Measurements from ENCODE around the gene PCDHA10. TPM values are rescaled to one million over a fixed set of nuclear protein-coding genes. Genes with fewer than 3 reads are reported as not detected.

Gene PCDHA10
- total and polyA plus RNA-seq, 2 of the 13 experiments (the other 11 are each of a cell fraction or from before 2014, with no cell fraction given): 0.01 to 0.02 TPM

DNA sequence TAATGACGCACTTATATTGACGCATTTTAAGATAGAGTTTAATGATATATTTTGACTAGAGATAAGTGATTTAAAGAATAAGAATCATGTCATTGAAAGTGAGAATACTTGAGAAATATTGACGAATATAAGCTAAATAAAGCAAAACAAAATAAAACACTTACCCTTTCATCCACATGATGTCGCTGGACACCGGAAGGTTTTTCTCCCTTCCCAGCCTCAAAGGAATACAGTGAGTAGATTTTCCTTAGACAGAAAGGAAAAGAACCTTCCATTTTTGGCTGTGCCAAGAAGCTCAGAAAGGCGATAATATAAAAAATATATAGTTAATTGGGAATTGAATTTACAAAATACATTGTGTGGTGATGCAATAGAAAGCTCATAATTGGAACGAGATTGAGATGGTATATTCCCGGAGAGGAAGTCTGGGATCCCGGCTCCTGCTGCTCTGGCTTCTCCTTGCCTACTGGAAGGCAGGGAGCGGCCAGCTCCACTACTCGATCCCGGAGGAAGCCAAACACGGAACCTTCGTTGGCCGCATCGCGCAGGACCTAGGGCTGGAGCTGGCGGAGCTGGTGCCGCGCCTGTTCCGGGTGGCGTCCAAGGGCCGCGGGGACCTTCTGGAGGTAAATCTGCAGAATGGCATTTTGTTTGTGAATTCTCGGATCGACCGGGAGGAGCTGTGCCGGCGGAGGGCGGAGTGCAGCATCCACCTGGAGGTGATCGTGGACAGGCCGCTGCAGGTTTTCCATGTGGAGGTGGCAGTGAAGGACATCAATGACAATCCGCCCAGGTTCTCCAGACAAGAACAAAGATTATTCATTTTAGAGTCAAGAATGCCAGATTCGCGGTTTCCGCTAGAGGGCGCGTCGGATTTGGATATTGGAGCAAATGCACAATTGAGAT, 34.1 kb upstream of the PCDHA10 start, which contains the start of gene PCDHA5:
TSS of gene PCDHA5 (plus strand) at position 239 of the 906 bp plus-strand sequence.
- no peaks in the 10 kb centered on the region; a peak in 1 of 5 replicates for H3K27me3 ChIP-seq (ENCODE audit: control insufficient read depth in 1 of 2, insufficient read depth in 2 of 2, low read length in 2 of 2)
- no peak within 1 kb of the TSS for H3K4me2 ChIP-seq (ENCODE audit: low read depth, low read length)
- no peaks in the 10 kb centered on the region for H3K36me3 ChIP-seq (replicated peaks in 1 of 2; ENCODE audit: control insufficient read depth in 1 of 2, insufficient read depth in 2 of 2, low read length in 2 of 2)
- intact Hi-C loops (cut with micrococcal nuclease; ENCODE audit: unreplicated experiment) (no loop called here), in situ Hi-C loops (cut with HindIII; ENCODE audit: extremely low pct_ligation_motif_present, low pct_unique_long_range_greater_than_20kb) (no loop called here)
- no peaks in the 10 kb centered on the region for H3K9me3 ChIP-seq (ENCODE audit: low read length)
- TF ChIP-seq TBX2 (CRISPR knock-in tag; IDR thresholded peaks at IDR 0.05; ENCODE audit: borderline replicate concordance) (no peak), ZNF879 (CRISPR knock-in tag; IDR thresholded peaks at IDR 0.05) (no peak)
- TF ChIP-seq, protein P1, sequence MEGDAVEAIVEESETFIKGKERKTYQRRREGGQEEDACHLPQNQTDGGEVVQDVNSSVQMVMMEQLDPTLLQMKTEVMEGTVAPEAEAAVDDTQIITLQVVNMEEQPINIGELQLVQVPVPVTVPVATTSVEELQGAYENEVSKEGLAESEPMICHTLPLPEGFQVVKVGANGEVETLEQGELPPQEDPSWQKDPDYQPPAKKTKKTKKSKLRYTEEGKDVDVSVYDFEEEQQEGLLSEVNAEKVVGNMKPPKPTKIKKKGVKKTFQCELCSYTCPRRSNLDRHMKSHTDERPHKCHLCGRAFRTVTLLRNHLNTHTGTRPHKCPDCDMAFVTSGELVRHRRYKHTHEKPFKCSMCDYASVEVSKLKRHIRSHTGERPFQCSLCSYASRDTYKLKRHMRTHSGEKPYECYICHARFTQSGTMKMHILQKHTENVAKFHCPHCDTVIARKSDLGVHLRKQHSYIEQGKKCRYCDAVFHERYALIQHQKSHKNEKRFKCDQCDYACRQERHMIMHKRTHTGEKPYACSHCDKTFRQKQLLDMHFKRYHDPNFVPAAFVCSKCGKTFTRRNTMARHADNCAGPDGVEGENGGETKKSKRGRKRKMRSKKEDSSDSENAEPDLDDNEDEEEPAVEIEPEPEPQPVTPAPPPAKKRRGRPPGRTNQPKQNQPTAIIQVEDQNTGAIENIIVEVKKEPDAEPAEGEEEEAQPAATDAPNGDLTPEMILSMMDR (CRISPR knock-in tag; IDR thresholded peaks at IDR 0.05): peak; percentile 56
- no peak within 1 kb of the TSS for H3K4me3 ChIP-seq (replicated peaks in 1 of 3; ENCODE audit: insufficient read depth in 1 of 3, low read depth in 2 of 3, low read length in 3 of 3)
- ATAC-seq: no peak
- ChIA-PET CTCF (ENCODE audit: low intra/inter-chr PET ratio, low total read pairs) (no interaction called here), POLR2A (no interaction called here)
- no peak within 1 kb of the TSS for H3K9ac ChIP-seq (ENCODE audit: insufficient read depth, low read depth, low read length)
- BruUV-seq (replicated peaks): no TSS peak
- peak; percentile 12 for DNase-seq (ENCODE audit: low spot score)
- H4K20me1 ChIP-seq (ENCODE audit: insufficient read depth, low read length): no peaks in the 10 kb centered on the region
- no peaks in the 10 kb centered on the region for H3K4me1 ChIP-seq (ENCODE audit: insufficient read depth, low read length)
- no peak within 1 kb of the TSS for H2AFZ ChIP-seq (ENCODE audit: low read length)
- no peak for FAIRE-seq
- 49% methylated on average over 30 of the region's 39 CpGs for WGBS (ENCODE audit: low lambda C conversion rate)
- H3K79me2 ChIP-seq (ENCODE audit: insufficient read depth, low read length): no peaks in the 10 kb centered on the region
- H3K27ac ChIP-seq (ENCODE audit: extremely low read length, insufficient read depth, low read length): no peak within 1 kb of the TSS

DNA sequence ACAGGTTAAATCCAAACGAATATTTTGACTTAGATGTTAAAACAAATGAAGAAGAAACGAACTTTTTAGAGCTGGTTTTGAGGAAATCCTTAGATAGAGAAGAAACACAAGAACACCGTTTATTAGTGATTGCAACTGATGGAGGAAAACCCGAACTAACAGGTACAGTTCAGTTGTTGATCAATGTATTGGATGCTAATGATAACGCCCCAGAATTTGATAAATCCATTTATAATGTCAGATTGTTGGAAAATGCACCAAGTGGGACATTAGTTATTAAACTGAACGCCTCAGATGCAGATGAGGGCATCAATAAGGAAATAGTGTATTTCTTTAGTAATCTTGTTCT, 33.4 kb upstream of the PCDHA10 start:
- H3K27ac ChIP-seq (ENCODE audit: extremely low read length, insufficient read depth, low read length): no peak overlapping the region
- no peaks in the 10 kb centered on the region for H3K79me2 ChIP-seq (ENCODE audit: insufficient read depth, low read length)
- 20% methylated on average over 6 of the region's 6 CpGs for WGBS (ENCODE audit: low lambda C conversion rate)
- DNase-seq (ENCODE audit: low spot score): no peak
- peak; percentile 30 for FAIRE-seq
- intact Hi-C loops (cut with micrococcal nuclease; ENCODE audit: unreplicated experiment) (no loop called here), in situ Hi-C loops (cut with HindIII; ENCODE audit: extremely low pct_ligation_motif_present, low pct_unique_long_range_greater_than_20kb) (no loop called here)
- no peak overlapping the region for H3K4me3 ChIP-seq (replicated peaks in 1 of 3; ENCODE audit: insufficient read depth in 1 of 3, low read depth in 2 of 3, low read length in 3 of 3)
- POLR2A ChIA-PET: no interaction called here
- no TSS peak for BruUV-seq (replicated peaks)
- H3K36me3 ChIP-seq (replicated peaks in 1 of 2; ENCODE audit: control insufficient read depth in 1 of 2, insufficient read depth in 2 of 2, low read length in 2 of 2): no peaks in the 10 kb centered on the region
- CTCF ChIA-PET (ENCODE audit: low intra/inter-chr PET ratio, low total read pairs): no interaction called here
- no peak for ATAC-seq
- no peaks in the 10 kb centered on the region; a peak in 1 of 5 replicates for H3K27me3 ChIP-seq (ENCODE audit: control insufficient read depth in 1 of 2, insufficient read depth in 2 of 2, low read length in 2 of 2)
- no peak overlapping the region for H3K4me2 ChIP-seq (ENCODE audit: low read depth, low read length)
- no peaks in the 10 kb centered on the region for H3K4me1 ChIP-seq (ENCODE audit: insufficient read depth, low read length)
- H2AFZ ChIP-seq (ENCODE audit: low read length): no peak overlapping the region
- no peaks in the 10 kb centered on the region for H4K20me1 ChIP-seq (ENCODE audit: insufficient read depth, low read length)
- no peak overlapping the region for H3K9ac ChIP-seq (ENCODE audit: insufficient read depth, low read depth, low read length)
- H3K9me3 ChIP-seq (ENCODE audit: low read length): no peaks in the 10 kb centered on the region
- TF ChIP-seq, protein P2, sequence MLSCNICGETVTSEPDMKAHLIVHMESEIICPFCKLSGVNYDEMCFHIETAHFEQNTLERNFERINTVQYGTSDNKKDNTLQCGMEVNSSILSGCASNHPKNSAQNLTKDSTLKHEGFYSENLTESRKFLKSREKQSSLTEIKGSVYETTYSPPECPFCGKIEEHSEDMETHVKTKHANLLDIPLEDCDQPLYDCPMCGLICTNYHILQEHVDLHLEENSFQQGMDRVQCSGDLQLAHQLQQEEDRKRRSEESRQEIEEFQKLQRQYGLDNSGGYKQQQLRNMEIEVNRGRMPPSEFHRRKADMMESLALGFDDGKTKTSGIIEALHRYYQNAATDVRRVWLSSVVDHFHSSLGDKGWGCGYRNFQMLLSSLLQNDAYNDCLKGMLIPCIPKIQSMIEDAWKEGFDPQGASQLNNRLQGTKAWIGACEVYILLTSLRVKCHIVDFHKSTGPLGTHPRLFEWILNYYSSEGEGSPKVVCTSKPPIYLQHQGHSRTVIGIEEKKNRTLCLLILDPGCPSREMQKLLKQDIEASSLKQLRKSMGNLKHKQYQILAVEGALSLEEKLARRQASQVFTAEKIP (CRISPR knock-in tag; IDR thresholded peaks at IDR 0.05; ENCODE audit: borderline replicate concordance): no peak
- no peak for TF ChIP-seq GZF1 (CRISPR knock-in tag; IDR thresholded peaks at IDR 0.05)
- no peak for TF ChIP-seq ZNF343 (CRISPR knock-in tag; IDR thresholded peaks at IDR 0.05)
- TF ChIP-seq, protein P3, sequence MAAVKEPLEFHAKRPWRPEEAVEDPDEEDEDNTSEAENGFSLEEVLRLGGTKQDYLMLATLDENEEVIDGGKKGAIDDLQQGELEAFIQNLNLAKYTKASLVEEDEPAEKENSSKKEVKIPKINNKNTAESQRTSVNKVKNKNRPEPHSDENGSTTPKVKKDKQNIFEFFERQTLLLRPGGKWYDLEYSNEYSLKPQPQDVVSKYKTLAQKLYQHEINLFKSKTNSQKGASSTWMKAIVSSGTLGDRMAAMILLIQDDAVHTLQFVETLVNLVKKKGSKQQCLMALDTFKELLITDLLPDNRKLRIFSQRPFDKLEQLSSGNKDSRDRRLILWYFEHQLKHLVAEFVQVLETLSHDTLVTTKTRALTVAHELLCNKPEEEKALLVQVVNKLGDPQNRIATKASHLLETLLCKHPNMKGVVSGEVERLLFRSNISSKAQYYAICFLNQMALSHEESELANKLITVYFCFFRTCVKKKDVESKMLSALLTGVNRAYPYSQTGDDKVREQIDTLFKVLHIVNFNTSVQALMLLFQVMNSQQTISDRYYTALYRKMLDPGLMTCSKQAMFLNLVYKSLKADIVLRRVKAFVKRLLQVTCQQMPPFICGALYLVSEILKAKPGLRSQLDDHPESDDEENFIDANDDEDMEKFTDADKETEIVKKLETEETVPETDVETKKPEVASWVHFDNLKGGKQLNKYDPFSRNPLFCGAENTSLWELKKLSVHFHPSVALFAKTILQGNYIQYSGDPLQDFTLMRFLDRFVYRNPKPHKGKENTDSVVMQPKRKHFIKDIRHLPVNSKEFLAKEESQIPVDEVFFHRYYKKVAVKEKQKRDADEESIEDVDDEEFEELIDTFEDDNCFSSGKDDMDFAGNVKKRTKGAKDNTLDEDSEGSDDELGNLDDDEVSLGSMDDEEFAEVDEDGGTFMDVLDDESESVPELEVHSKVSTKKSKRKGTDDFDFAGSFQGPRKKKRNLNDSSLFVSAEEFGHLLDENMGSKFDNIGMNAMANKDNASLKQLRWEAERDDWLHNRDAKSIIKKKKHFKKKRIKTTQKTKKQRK (IDR thresholded peaks at IDR 0.05; ENCODE audit: low read length): no peak
- no peak for TF ChIP-seq ZNF781 (CRISPR knock-in tag; IDR thresholded peaks at IDR 0.05; ENCODE audit: borderline replicate concordance, not compliant biosample characterization)
- no peak for TF ChIP-seq ZNF616 (CRISPR knock-in tag; IDR thresholded peaks at IDR 0.05; ENCODE audit: low read depth)
- TF ChIP-seq ZNF670 (CRISPR knock-in tag; IDR thresholded peaks at IDR 0.05; ENCODE audit: borderline replicate concordance): no peak
